Karpas-422 (cell line): ENCODE data around the gene COG7. TPM values are rescaled to one million over a fixed set of nuclear protein-coding genes. Genes with fewer than 3 reads are reported as not detected.
"Not testable (repeated sequence)": the region's sequence is repeated elsewhere in the genome, so short reads cannot be mapped to it uniquely, and the experiment has no call there.

Experiments
- DNase-seq: peaks from one replicate; pipeline ENCODE4 v3.0.0-alpha.2; 2015
- H2AFZ ChIP-seq: fragments of 200-600 bp; sonication (generic); 2 replicates; pipeline ENCODE4 v1.6.1; 2014; ENCODE audit warnings: antibody characterized with exemption, low read length, mixed read lengths
- H3K27ac ChIP-seq: fragments of 200-600 bp; sonication (generic); 2 replicates; pipeline ENCODE4 v1.5.1; 2014; ENCODE audit warnings: mild to moderate bottlenecking, low read length, moderate library complexity
- H3K27me3 ChIP-seq: fragments of 200-600 bp; sonication (generic); 2 replicates; pipeline ENCODE4 v1.6.1; 2014; ENCODE audit warnings: low read length, mixed read lengths
- H3K36me3 ChIP-seq: fragments of 200-600 bp; sonication (generic); 2 replicates; pipeline ENCODE4 v1.6.1; 2014; ENCODE audit warnings: low read length, mixed read lengths; ENCODE audit not compliant: insufficient read depth
- H3K4me1 ChIP-seq: fragments of 200-600 bp; sonication (generic); 2 replicates; pipeline ENCODE4 v1.6.1; 2014; ENCODE audit warnings: mild to moderate bottlenecking, low read length, mixed read lengths
- H3K4me2 ChIP-seq: fragments of 200-600 bp; sonication (generic); 2 replicates; pipeline ENCODE4 v1.6.1; 2014; ENCODE audit warnings: low read length, low read depth, mild to moderate bottlenecking; ENCODE audit not compliant: poor library complexity, severe bottlenecking
- H3K4me3 ChIP-seq: fragments of 200-600 bp; sonication (generic); 2 replicates; pipeline ENCODE4 v1.5.1; 2014; ENCODE audit warnings: mild to moderate bottlenecking, antibody characterized with exemption, low read length, mixed read lengths
- H3K79me2 ChIP-seq: fragments of 200-600 bp; sonication (generic); 2 replicates; pipeline ENCODE4 v1.6.1; 2014; ENCODE audit warnings: mild to moderate bottlenecking, low read length, mixed read lengths
- H3K9ac ChIP-seq: fragments of 200-600 bp; sonication (generic); 2 replicates; pipeline ENCODE4 v1.6.0; 2014; ENCODE audit warnings: low read length
- H3K9me2 ChIP-seq: fragments of 200-600 bp; sonication (generic), shearing (Covaris generic); replicated peaks from 2 replicates; pipeline ENCODE4 v1.6.0; 2014; ENCODE audit warnings: mild to moderate bottlenecking, low read length, moderate library complexity; ENCODE audit not compliant: insufficient read depth
- H3K9me3 ChIP-seq: fragments of 300-700, 200-600 bp; sonication (generic); 2 replicates; pipeline ENCODE4 v1.6.1; 2014; ENCODE audit warnings: low read length, mixed read lengths
- H4K20me1 ChIP-seq: fragments of 200-600 bp; sonication (generic); 2 replicates; pipeline ENCODE4 v1.6.1; 2014; ENCODE audit warnings: mild to moderate bottlenecking, antibody characterized with exemption, low read length, low read depth; ENCODE audit not compliant: insufficient read depth
- total RNA-seq: library from RNA; depleted of rRNA; stranded (reverse); fragments of >200 nt; shearing (Covaris generic); gene quantifications from 2 replicates; pipeline ENCODE4 v1.2.3, GENCODE V29; 2014; ENCODE audit warnings: low replicate concordance

The COG7 gene
- total RNA-seq, 1 experiment from 2014 or later, result 18.6 TPM

DNA sequence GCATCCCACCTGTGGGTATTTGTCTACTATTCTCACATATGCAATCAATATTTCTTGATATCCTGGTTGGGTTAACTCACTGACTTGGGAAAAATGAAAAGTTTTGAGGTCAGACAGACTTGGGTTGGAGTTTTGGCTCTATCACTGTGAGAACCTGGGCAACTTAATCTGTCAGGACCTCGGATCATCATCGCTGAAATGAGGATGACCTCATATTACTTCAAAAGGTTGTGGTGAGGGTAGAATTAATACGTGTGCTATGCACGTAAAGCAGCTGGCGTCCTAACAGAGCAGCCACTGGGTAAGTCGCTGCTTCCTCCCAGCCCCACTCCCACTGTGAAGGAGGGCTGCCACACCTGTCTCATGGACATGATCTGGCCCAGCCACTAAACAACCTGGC lies 57.3 kb downstream of the COG7 start:
- Histone ChIP-seq H3K27me3 (no peaks in the 10 kb centered on the region), H3K27ac (no peak overlapping the region), H3K9ac (no peak overlapping the region), H3K9me3 (no peaks in the 10 kb centered on the region), H3K4me3 (no peak overlapping the region), H3K4me2 (no peak overlapping the region), H4K20me1 (no peaks in the 10 kb centered on the region), H3K9me2 (no peaks in the 10 kb centered on the region), H2AFZ (no peak overlapping the region), H3K79me2 (no peaks in the 10 kb centered on the region), H3K4me1 (no peaks in the 10 kb centered on the region), H3K36me3 (peaks cover 4% of the 10 kb centered on the region; the same call in 1 of the 2 replicates)
- no peak for DNase-seq

DNA sequence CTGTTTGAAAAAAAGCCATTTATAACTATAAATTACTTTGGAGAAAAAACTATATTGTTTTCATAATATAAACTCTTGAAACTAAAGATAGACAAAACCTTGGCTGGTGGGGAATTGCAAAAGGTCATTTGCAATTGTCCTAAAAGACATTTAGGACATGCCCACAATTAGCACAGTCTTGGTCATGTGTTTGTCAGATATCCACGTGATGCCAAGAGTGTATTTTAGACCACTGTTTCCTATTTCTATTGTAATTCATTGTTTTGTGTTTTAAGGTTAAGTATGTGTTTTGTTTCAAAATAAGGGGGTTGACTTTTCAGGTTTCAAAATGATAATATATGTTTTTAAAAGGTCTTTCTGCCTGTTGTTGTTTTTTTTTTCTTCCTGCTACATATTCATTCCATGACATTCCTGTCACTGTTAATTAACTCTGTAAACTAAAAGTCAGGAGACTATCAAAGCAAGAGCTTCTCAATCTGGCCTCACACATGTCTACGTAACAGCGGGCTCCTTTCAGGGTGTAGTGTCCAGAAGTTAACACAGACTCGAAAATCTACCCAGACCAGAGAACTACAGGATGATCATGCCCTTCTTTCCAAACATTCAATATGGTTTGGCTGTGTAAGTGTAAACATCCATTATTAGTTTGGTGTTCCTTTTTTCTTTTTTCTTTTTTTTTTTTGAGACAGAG lies 58.7 kb downstream of the COG7 start:
- H3K9ac ChIP-seq, result no peak overlapping the region
- no peak overlapping the region for H2AFZ ChIP-seq
- H4K20me1 ChIP-seq, result no peaks in the 10 kb centered on the region
- no peaks in the 10 kb centered on the region for H3K9me3 ChIP-seq
- H3K4me1 ChIP-seq, result no peaks in the 10 kb centered on the region
- no peak overlapping the region for H3K4me2 ChIP-seq
- no peak overlapping the region for H3K27ac ChIP-seq
- H3K36me3 ChIP-seq, result peaks cover 4% of the 10 kb centered on the region; the same call in 1 of the 2 replicates
- H3K4me3 ChIP-seq, result no peak overlapping the region
- no peaks in the 10 kb centered on the region for H3K27me3 ChIP-seq
- H3K79me2 ChIP-seq, result no peaks in the 10 kb centered on the region
- DNase-seq, result no peak
- H3K9me2 ChIP-seq, result no peaks in the 10 kb centered on the region

DNA sequence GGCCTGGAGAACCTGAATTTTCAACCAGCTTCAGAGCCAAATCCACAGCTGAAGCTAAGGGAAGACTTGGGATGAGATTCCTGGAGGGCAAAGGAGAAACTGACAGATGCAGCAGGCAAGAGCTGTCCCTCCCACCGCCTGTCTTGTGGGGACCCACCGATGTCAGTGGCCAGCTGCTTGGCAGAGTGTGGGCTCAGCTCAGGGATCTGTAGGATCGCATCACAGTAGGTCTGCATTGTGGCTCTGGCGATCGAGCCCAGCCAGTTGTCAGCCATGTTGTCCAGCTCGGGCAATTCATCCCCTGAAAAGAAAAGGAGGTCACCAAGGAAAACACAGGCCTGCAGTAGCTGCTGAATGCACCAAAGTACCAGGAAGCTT lies 60.8 kb downstream of the COG7 start:
- H3K9me3 ChIP-seq, result no peaks in the 10 kb centered on the region
- H3K36me3 ChIP-seq, result peaks cover 4% of the 10 kb centered on the region; the same call in 1 of the 2 replicates

DNA sequence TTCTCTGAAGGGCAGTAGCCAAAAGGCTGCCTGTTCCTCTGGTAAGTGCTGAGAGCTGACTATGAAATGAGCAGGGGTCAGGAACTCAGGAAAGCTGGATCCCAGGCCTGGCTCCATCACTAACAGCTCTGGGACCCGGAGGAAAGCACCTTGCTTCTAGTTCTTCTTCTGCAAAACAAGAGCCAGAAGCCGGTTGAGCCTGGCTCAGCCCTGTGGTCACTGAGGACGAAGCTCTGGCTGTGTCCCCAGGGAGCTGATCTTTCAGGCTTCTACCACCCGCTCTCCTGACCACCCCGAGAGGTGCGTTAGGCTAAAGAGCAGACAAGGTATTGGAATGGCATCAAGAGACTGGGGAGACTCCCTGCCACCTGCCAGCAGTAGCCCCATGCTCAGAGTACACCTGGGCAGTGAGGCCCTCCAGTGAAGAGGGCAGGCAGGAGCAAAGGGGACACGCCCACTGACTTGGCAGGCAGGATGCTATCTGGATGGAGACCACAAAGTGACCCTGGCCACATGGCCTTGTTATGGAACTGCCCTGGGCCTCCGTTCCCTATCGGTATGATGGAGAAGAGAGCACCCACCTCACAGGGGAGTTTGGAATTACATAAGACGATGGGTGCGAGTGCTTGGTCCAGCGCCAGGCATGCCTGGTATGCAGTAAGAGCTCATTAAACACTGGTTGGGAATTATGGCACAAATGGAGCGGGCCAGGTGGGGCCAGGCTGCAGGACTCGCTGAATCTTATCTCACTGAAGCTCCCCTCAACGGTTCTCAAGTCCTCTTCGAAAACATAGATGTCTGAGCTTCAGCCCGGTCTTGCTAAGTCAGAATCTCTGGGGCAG lies 61.4 kb downstream of the COG7 start:
- no peaks in the 10 kb centered on the region for H3K9me3 ChIP-seq
- H3K4me2 ChIP-seq, result no peak overlapping the region
- no peak overlapping the region for H3K9ac ChIP-seq
- no peaks in the 10 kb centered on the region for H3K79me2 ChIP-seq
- H3K4me3 ChIP-seq, result no peak overlapping the region
- H3K36me3 ChIP-seq, result peaks cover 4% of the 10 kb centered on the region; the same call in 1 of the 2 replicates
- H2AFZ ChIP-seq, result no peak overlapping the region
- no peak overlapping the region for H3K27ac ChIP-seq
- H3K9me2 ChIP-seq, result no peaks in the 10 kb centered on the region
- no peaks in the 10 kb centered on the region for H3K27me3 ChIP-seq
- no peaks in the 10 kb centered on the region for H4K20me1 ChIP-seq
- H3K4me1 ChIP-seq, result no peaks in the 10 kb centered on the region
- no peak for DNase-seq

More for the DNA sequence above, 60.8 kb downstream of the COG7 start:
- Histone ChIP-seq H3K79me2 (no peaks in the 10 kb centered on the region), H3K9ac (no peak overlapping the region), H3K27ac (no peak overlapping the region), H3K4me1 (no peaks in the 10 kb centered on the region), H3K27me3 (no peaks in the 10 kb centered on the region), H4K20me1 (no peaks in the 10 kb centered on the region), H2AFZ (no peak overlapping the region), H3K4me2 (no peak overlapping the region), H3K9me2 (no peaks in the 10 kb centered on the region), H3K4me3 (no peak overlapping the region)
- DNase-seq, result no peak

DNA sequence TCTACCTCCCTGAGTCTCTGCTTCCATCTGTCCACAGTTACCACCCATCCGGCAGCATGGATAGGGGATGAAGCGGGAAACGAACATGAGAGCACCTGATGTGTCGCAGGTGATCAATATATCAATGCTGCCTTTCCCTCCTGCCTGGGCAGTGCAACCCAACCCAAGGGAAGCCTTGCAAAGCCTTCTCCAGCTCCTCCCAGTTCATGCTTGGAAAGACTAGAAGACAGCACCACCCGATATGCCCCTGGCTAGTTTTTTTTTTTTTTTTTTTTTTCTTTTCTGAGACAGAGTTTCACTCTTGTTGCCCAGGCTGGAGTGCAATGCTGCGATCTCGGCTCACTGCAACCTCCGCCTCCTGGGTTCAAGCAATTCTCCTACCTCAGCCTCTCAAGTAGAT lies 63.1 kb downstream of the COG7 start:
- H3K9me2 ChIP-seq, H2AFZ ChIP-seq, H3K4me3 ChIP-seq, DNase-seq, H4K20me1 ChIP-seq, H3K9ac ChIP-seq, H3K27ac ChIP-seq, H3K36me3 ChIP-seq, H3K4me1 ChIP-seq, H3K9me3 ChIP-seq, H3K27me3 ChIP-seq, H3K4me2 ChIP-seq, H3K79me2 ChIP-seq: not testable (repeated sequence)

DNA sequence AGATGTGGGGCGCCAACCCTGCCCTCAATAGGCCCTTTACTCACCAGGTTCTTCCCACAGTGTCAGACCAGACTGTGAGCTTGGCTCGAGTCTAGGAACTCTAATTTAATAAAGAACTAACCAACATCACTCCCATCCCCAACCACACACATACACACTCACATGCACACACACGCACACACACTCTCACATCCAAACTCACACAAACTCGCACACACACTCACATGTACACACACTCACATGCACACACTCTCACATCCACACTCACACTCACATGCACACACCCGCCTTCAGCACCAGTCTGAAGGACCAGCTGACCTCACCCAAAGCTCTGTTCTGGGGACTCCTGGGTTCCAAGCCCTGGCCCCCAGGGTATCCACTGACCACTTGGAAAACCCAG lies 63.8 kb downstream of the COG7 start:
- H3K4me1 ChIP-seq, result no peaks in the 10 kb centered on the region
- H4K20me1 ChIP-seq, result no peaks in the 10 kb centered on the region
- H3K79me2 ChIP-seq, result no peaks in the 10 kb centered on the region
- H3K9ac ChIP-seq, result no peak overlapping the region
- no peaks in the 10 kb centered on the region for H3K27me3 ChIP-seq
- DNase-seq, result no peak
- H3K4me2 ChIP-seq, result no peak overlapping the region
- no peaks in the 10 kb centered on the region for H3K9me2 ChIP-seq
- no peak overlapping the region for H3K4me3 ChIP-seq
- H3K9me3 ChIP-seq, result no peaks in the 10 kb centered on the region
- no peak overlapping the region for H2AFZ ChIP-seq
- peaks cover 4% of the 10 kb centered on the region; the same call in 1 of the 2 replicates for H3K36me3 ChIP-seq
- no peak overlapping the region for H3K27ac ChIP-seq

DNA sequence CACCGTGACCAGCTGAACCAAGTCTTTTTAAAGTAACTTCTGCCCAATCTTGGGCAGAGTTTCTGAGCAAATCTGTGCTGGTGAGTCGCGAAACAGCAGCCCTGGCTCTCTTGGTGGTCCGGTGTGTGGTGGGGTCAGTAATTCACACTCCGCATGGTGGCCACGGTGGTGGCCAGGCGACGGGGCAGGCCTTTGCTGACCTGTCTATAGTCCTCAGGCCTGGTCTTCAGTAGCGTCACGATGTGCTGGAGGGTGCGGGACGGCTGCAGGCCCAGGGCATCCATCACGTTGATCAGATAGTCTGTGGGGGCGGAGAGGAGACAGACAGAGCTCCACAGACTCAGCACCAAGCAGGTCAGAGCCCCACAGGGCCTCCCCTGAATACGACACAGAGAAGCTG lies 64.2 kb downstream of the COG7 start:
- Histone ChIP-seq H3K9me3 (no peaks in the 10 kb centered on the region), H4K20me1 (no peaks in the 10 kb centered on the region), H3K27ac (no peak overlapping the region), H3K4me2 (no peak overlapping the region), H3K4me1 (no peaks in the 10 kb centered on the region), H3K27me3 (no peaks in the 10 kb centered on the region), H3K36me3 (peaks cover 4% of the 10 kb centered on the region; the same call in 1 of the 2 replicates), H2AFZ (no peak overlapping the region), H3K4me3 (no peak overlapping the region), H3K9ac (no peak overlapping the region), H3K9me2 (no peaks in the 10 kb centered on the region), H3K79me2 (no peaks in the 10 kb centered on the region)
- DNase-seq, result no peak

DNA sequence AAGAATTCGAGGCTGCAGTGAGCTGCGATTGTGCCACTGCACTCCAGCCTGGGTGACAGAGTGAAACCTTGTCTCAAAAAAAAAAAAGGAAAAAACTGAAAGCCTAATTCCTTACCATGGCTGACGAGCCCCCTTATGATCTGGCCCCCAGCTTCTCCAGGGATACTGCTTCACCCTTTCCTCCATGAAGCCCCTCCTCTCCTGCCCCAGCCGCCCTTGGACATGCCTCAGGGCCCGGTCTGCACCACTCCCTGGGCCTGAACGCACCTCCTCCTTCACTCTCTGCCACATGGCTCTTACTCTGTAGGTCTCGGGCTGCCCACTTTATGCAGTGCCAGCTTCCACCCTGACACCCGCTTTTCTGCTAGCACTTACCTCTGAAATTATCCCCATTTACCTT lies 65.3 kb downstream of the COG7 start:
- Histone ChIP-seq H3K27ac (no peak overlapping the region), H3K9me3 (no peaks in the 10 kb centered on the region), H3K9me2 (no peaks in the 10 kb centered on the region), H4K20me1 (no peaks in the 10 kb centered on the region), H3K4me1 (no peaks in the 10 kb centered on the region), H3K4me3 (no peak overlapping the region), H3K36me3 (peaks cover 4% of the 10 kb centered on the region; the same call in 1 of the 2 replicates), H2AFZ (no peak overlapping the region), H3K79me2 (no peaks in the 10 kb centered on the region), H3K9ac (no peak overlapping the region), H3K27me3 (no peaks in the 10 kb centered on the region), H3K4me2 (no peak overlapping the region)
- DNase-seq, result no peak
